Testis (tissue), 3 donors: ENCODE results near the gene CELSR3. TPM values are rescaled to one million over a fixed set of nuclear protein-coding genes. Genes with fewer than 3 reads are reported as not detected.

ENCODE experiments used
- DNase-seq: peaks from one replicate; pipeline ENCODE4 v3.0.0-alpha.2; 2019
- H3K27ac ChIP-seq, 2 donors: fragments of 200-600 bp; sonication (generic); one replicate each; pipeline ENCODE4 v1.5.1; 2019
- H3K27me3 ChIP-seq: fragments of 200-600 bp; sonication (generic); one replicate; pipeline ENCODE4 v1.5.1; 2019
- H3K36me3 ChIP-seq: fragments of 200-600 bp; sonication (generic); one replicate; pipeline ENCODE4 v1.5.1; 2017; ENCODE audit warnings: low read depth; ENCODE audit errors: missing control alignments
- H3K4me1 ChIP-seq: fragments of 200-600 bp; sonication (generic); one replicate; pipeline ENCODE4 v1.5.1; 2019
- H3K4me3 ChIP-seq, 2 donors: fragments of 200-600 bp; sonication (generic); one replicate each; pipeline ENCODE4 v1.5.1; 2017 to 2019
- H3K9me3 ChIP-seq: fragments of 200-600 bp; sonication (generic); one replicate; pipeline ENCODE4 v1.5.1; 2017
- POLR2A ChIP-seq: fragments of 450-650 bp; IDR thresholded peaks from one replicate; pipeline ENCODE4 v1.6.1; 2017; ENCODE audit warnings: antibody characterized with exemption, mild to moderate bottlenecking, moderate library complexity
- WGBS, 2 donors: methylation state at CpG; one replicate each; pipeline ENCODE4 v1.1.5; 2018; 5-methylcytosine and 5-hydroxymethylcytosine counted together
- intact Hi-C: fragments of 100-400 bp; cut with DNase I; formaldehyde crosslinking; loops from one replicate; pipeline ENCODE4 v1.15.1; 2023; ENCODE audit warnings: low total_unique reads
- polyA plus RNA-seq: library from polyadenylated mRNA; stranded (reverse); fragments of 350-450 nt; fragmentation: Illumina TruSeq; extraction: RNeasy Lipid Tissue Mini Kit (QIAGEN cat#74804); gene quantifications from one replicate; pipeline ENCODE4 v1.2.3, GENCODE V29; 2014; ENCODE audit warnings: low read depth, low replicate concordance; ENCODE audit not compliant: insufficient read depth
- total RNA-seq, 2 donors: library from RNA; depleted of rRNA; stranded (reverse); fragments of >200 nt; gene quantifications; one replicate each; pipeline ENCODE4 v1.2.3, GENCODE V29; 2016
- TF ChIP-seq, protein P1 (sequence below), 3 experiments: fragments of 450-650 bp in 2 of 3; fragments of 200-600 bp in 1 of 3; sonication (generic) in 1 of 3; IDR thresholded peaks; one replicate each; pipeline ENCODE4 v1.5.1; 2016 to 2019; ENCODE audit warnings: antibody characterized with exemption in 3 of 3, mild to moderate bottlenecking in 2 of 3, moderate library complexity in 1 of 3

The CELSR3 gene
- total and polyA plus RNA-seq, 3 donors from 2014 or later = 13.5 to 17.5 (median 14.3) TPM

DNA sequence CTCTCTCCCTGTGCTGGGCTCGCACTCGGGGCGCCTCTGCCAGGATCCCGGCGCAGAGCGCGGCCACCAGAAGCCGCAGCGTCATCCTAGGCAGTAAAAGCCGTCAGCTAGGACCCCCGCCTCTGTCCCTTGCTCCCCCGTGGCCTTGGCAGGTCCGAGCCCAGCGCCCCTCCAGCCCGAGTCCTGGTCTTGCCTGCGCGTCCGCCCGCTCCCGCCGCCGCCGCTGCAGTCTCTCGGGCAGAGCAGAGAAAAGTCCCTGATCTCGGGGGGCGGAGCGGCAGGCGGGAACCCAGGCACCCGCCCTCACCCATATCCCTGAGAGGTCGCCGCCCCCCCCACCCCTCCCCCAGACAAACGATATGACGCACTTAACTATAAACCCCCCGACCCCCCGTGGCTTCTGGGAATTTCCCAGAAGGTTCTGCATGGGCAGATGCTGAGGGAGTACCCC lies 67.6 kb downstream of the CELSR3 start, which contains the start of gene COL7A1:
Gene COL7A1, minus strand, starts transcription at position 255 of the 451 bp plus-strand sequence. Its CDS starts 170 bp downstream, at position 85.
- DNase-seq = no peak
- Histone ChIP-seq H3K27ac (no peak within 1 kb of the TSS), H3K27me3 (no peaks in the 10 kb centered on the region), H3K9me3 (no peaks in the 10 kb centered on the region), H3K36me3 (no peaks in the 10 kb centered on the region), H3K4me3 (peak within 1 kb of the TSS; percentile 31 to 54), H3K4me1 (peaks cover 33% of the 10 kb centered on the region)
- intact Hi-C loops = no loop called here
- 10% methylated on average over 35 of the region's 35 CpGs; no CpG with 5 or more reads in 1 of the 2 donors for WGBS, 2 donors
- TF ChIP-seq POLR2A = no peak
- TF ChIP-seq, protein P1, sequence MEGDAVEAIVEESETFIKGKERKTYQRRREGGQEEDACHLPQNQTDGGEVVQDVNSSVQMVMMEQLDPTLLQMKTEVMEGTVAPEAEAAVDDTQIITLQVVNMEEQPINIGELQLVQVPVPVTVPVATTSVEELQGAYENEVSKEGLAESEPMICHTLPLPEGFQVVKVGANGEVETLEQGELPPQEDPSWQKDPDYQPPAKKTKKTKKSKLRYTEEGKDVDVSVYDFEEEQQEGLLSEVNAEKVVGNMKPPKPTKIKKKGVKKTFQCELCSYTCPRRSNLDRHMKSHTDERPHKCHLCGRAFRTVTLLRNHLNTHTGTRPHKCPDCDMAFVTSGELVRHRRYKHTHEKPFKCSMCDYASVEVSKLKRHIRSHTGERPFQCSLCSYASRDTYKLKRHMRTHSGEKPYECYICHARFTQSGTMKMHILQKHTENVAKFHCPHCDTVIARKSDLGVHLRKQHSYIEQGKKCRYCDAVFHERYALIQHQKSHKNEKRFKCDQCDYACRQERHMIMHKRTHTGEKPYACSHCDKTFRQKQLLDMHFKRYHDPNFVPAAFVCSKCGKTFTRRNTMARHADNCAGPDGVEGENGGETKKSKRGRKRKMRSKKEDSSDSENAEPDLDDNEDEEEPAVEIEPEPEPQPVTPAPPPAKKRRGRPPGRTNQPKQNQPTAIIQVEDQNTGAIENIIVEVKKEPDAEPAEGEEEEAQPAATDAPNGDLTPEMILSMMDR (IDR thresholded peaks at IDR 0.05) = no peak

DNA sequence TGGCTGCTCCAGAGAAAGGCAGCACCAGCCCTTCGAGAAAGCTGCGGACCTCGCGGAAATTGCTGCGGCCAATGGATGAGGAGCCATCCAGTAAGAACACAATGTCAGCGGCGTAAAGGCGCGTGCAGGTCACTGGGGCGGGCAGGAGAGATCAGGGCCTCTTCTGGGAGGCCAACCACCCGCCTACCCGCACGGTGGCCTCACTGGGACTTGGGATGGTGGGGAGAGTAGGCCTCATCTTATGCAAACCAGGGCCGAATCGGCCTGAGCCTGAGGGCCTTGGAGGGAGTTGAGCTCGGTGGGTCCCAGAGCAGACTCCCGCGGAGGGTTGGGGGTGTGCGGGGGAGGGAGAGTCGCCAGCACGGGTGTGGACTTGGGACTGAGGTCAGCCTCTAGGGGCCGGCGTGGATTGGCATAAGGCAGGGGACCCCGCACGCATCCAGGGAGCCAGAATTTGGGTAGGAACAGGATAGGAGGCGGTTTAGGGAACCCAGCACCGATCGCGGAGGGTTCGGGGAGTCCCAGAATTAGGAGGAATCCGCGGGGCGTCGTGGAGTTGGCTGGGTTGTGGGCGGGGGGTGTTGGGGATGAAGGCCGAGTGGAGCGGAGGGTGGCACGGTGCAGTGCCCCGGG lies 68.2 kb downstream of the CELSR3 start:
- Histone ChIP-seq H3K9me3 (no peaks in the 10 kb centered on the region), H3K27me3 (no peaks in the 10 kb centered on the region), H3K4me1 (peaks cover 31% of the 10 kb centered on the region), H3K4me3 (peak overlapping the region; percentile 31 to 54), H3K27ac (no peak overlapping the region), H3K36me3 (no peaks in the 10 kb centered on the region)
- no peak for DNase-seq
- TF ChIP-seq POLR2A = no peak
- TF ChIP-seq, protein P1 (IDR thresholded peaks at IDR 0.05) = no peak
- intact Hi-C loops = no loop called here
- WGBS, 2 donors = 25 to 48% methylated on average over 21 to 39 of the region's 39 CpGs

DNA sequence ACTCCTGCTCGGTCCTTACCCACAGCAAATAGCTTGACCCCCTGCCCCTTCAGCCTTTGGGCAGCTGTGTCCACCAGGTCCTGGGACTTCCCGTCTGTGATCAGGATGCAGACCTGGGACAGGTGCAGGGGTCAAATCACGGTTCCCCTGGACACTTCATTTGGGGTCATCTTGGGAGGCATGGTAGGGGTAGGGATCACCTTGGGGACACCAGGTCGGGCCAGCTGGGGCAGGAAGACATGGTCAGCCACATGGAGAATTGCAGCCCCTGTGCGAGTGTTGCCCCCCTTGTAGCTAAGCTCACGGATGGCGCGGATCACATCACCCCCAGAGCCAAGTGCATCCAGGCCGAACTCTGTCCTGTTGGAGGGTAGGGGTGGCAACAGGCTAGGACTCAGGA lies 69.3 kb downstream of the CELSR3 start:
- no peak overlapping the region for H3K4me3 ChIP-seq
- 93 to 96% methylated on average over 8 to 9 of the region's 9 CpGs for WGBS, 2 donors
- no peak for DNase-seq
- H3K9me3 ChIP-seq = no peaks in the 10 kb centered on the region
- H3K36me3 ChIP-seq = no peaks in the 10 kb centered on the region
- intact Hi-C loops = no loop called here
- H3K4me1 ChIP-seq = peaks cover 21% of the 10 kb centered on the region
- no peak for TF ChIP-seq POLR2A
- TF ChIP-seq, protein P1 (IDR thresholded peaks at IDR 0.05) = no peak
- no peak overlapping the region for H3K27ac ChIP-seq
- no peaks in the 10 kb centered on the region for H3K27me3 ChIP-seq

DNA sequence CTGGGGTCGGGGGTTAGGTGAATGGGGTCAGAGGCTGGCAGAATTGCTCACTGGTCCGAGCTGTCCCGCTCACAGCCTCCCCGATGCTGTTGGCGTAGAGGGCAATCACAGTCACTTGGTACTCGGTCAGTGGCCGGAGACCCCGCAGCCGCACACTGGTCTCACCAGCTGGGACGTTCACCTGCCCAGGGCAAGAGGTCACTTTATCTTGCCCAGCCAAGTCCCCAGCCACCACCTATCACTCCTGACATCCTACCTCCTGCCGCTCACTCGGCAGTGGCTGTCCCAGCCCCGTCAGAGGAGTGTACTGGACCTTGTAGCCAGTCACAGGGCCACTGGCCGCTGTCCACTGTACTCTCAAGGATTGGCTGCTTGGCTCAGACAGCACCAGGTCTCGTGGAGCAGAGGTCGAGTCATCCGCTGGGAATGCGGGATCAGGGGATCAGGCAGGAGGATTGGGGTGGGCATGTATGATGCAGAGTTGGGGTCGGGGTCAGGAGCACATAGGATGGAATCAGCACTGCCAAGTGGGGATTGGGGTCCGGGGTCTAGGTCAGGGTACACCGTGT lies 70.1 kb downstream of the CELSR3 start:
- TF ChIP-seq, protein P1 (IDR thresholded peaks at IDR 0.05) = no peak
- TF ChIP-seq POLR2A = no peak
- Histone ChIP-seq H3K27me3 (no peaks in the 10 kb centered on the region), H3K9me3 (no peaks in the 10 kb centered on the region), H3K27ac (no peak overlapping the region), H3K4me3 (no peak overlapping the region), H3K36me3 (no peaks in the 10 kb centered on the region), H3K4me1 (peaks cover 15% of the 10 kb centered on the region)
- WGBS, 2 donors = 95 to 98% methylated on average over 11 to 21 of the region's 21 CpGs
- intact Hi-C loops = no loop called here
- DNase-seq = no peak
